ENCODE measurements around the gene FBLN7.
"Not testable (repeated sequence)": the region's sequence is repeated elsewhere in the genome, so short reads cannot be mapped to it uniquely, and the experiment has no call there.

FBLN7 gene

GRCh38 chr2:112133344-112133743, 4.8 kb upstream of the FBLN7 start:
- no peak overlapping the region for H3K4me3 Mint-ChIP-seq
- DNase-seq (no peak), ATAC-seq (replicated peaks) (no peak)
- peaks cover 0 to 4% of the 10 kb centered on the region in 2 donors for H3K9me3 Mint-ChIP-seq
- peaks cover 9 to 29% of the 10 kb centered on the region in 2 donors for H3K27me3 Mint-ChIP-seq
- H3K4me1 Mint-ChIP-seq (ENCODE audit: low read depth in 2 of 2), result peaks cover 4 to 8% of the 10 kb centered on the region in 2 donors
- H3K36me3 Mint-ChIP-seq (ENCODE audit: insufficient read depth), result peaks cover 3% of the 10 kb centered on the region
- H3K27ac Mint-ChIP-seq, result no peak overlapping the region

GRCh38 chr2:112134120-112134519, 4.1 kb upstream of the FBLN7 start:
- H3K27me3 Mint-ChIP-seq, result peaks cover 9 to 29% of the 10 kb centered on the region in 2 donors
- H3K27ac Mint-ChIP-seq, result no peak overlapping the region
- DNase-seq (no peak), ATAC-seq (replicated peaks) (no peak)
- H3K9me3 Mint-ChIP-seq, result peaks cover 0 to 4% of the 10 kb centered on the region in 2 donors
- H3K36me3 Mint-ChIP-seq (ENCODE audit: insufficient read depth), result peaks cover 3% of the 10 kb centered on the region
- no peak overlapping the region for H3K4me3 Mint-ChIP-seq
- H3K4me1 Mint-ChIP-seq (ENCODE audit: low read depth in 2 of 2), result peaks cover 4 to 8% of the 10 kb centered on the region in 2 donors

GRCh38 chr2:112136096-112136495, 2.1 kb upstream of the FBLN7 start:
- Mint-ChIP-seq H3K9me3 (peaks cover 0 to 4% of the 10 kb centered on the region in 2 donors), H3K4me1 (ENCODE audit: low read depth in 2 of 2) (peaks cover 4 to 8% of the 10 kb centered on the region in 2 donors), H3K4me3 (no peak overlapping the region), H3K36me3 (ENCODE audit: insufficient read depth) (peaks cover 3% of the 10 kb centered on the region), H3K27ac (no peak overlapping the region), H3K27me3 (peaks cover 9 to 39% of the 10 kb centered on the region in 2 donors)
- DNase-seq, result no peak
- ATAC-seq (replicated peaks), result no peak

DNA sequence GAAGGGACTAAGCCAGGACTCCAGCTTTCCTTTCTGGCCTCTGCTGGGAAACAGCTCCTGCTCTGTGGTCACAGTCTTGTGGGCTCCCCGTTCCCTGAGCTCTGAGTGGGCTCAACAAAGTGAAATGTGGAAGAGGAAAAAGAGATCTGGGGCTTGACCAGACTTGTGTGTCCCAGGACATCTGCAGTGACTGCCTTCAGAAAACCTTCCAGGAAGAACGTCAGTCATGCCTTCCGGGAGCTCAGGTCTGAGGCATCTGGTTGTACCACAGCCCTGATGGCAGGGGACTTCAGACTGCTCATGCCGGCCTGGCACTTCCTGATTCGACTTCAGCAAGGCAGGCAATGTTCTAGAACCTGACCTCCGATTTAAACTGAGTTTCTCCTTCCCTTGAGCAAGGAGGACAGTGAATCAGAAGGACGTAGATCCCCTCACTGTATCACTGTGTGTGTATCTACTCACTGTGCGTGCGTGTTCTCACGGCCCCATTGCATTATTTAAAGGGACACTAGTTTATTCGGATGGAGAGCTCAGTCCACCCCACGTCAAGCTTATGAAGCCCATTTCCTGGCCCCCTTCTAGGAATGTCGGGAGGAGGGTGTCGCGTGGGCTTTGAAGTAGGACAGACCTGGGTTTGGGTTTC, 548 bp upstream of the FBLN7 start:
- no peak for DNase-seq

GRCh38 chr2:112139033-112139614, 939 bp downstream of the FBLN7 start:
- H3K27me3 Mint-ChIP-seq, result peaks cover 29 to 59% of the 10 kb centered on the region in 2 donors
- ATAC-seq (replicated peaks); H3K27ac Mint-ChIP-seq; H3K4me1 Mint-ChIP-seq (ENCODE audit: low read depth in 2 of 2); H3K9me3 Mint-ChIP-seq; DNase-seq; H3K4me3 Mint-ChIP-seq; H3K36me3 Mint-ChIP-seq (ENCODE audit: insufficient read depth): not testable (repeated sequence)

More for the DNA sequence above, 548 bp upstream of the FBLN7 start:
- H3K4me1 Mint-ChIP-seq (ENCODE audit: low read depth in 2 of 2), result peaks cover 2 to 3% of the 10 kb centered on the region in 2 donors
- H3K4me3 Mint-ChIP-seq, result peak overlapping the region in 1 of 2 donors; percentile 51
- no peak overlapping the region for H3K27ac Mint-ChIP-seq
- H3K36me3 Mint-ChIP-seq (ENCODE audit: insufficient read depth), result peaks cover 3% of the 10 kb centered on the region
- peaks cover 16 to 54% of the 10 kb centered on the region in 2 donors for H3K27me3 Mint-ChIP-seq
- H3K9me3 Mint-ChIP-seq, result peaks cover 0 to 2% of the 10 kb centered on the region in 2 donors
- no peak for ATAC-seq (replicated peaks)

GRCh38 chr2:112139661-112140204, 1.5 kb downstream of the FBLN7 start:
- not testable (repeated sequence) for H3K9me3 Mint-ChIP-seq; H3K4me3 Mint-ChIP-seq; H3K36me3 Mint-ChIP-seq (ENCODE audit: insufficient read depth); ATAC-seq (replicated peaks); H3K27ac Mint-ChIP-seq; H3K4me1 Mint-ChIP-seq (ENCODE audit: low read depth in 2 of 2); DNase-seq
- peaks cover 29 to 59% of the 10 kb centered on the region in 2 donors for H3K27me3 Mint-ChIP-seq

- Mint-ChIP-seq H3K27me3 (peaks cover 29 to 58% of the 10 kb centered on the region in 2 donors), H3K4me1 (ENCODE audit: low read depth in 2 of 2) (peaks cover 0 to 3% of the 10 kb centered on the region in 2 donors), H3K27ac (no peak overlapping the region), H3K4me3 (peak overlapping the region in 1 of 2 donors; percentile 36), H3K36me3 (ENCODE audit: insufficient read depth) (peaks cover 3% of the 10 kb centered on the region), H3K9me3 (no peaks in the 10 kb centered on the region)
- ATAC-seq (replicated peaks) (no peak), DNase-seq (no peak)
Measured at GRCh38 chr2:112140205-112140802, 2.1 kb downstream of the FBLN7 start.

DNA sequence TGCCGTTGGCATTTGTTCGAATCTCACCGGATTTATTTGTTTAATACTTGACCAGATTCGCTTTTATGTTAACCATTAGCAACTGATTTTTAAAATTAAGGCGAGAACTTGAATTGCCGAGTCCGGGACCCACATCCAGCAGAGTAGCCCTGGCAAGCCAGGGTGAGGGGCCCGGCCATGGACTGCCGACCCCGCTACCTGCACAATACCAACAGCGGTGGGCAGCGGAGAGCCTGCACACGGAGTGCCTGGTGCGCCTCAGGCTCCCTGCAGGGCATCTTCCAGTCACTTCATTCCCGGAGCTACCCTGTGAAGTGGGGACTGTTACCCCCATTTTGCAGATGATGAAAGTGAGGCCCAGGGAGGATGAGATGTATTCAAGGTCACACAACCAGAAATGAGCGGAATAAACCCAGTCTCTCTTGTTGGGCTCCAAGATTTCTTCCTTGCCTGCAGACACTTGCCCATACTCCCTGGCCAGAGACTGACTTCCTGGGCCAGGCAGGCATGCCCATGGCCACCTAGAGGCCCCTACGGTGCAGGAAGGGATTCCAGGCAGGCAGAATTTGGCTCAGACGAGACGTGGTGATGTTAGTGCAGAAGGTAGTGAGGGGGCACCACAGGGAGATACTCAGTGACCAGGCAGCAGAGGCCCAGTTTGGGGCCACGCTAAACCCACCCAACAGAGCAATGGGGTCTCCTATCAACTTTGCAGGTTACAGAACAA, 2.9 kb downstream of the FBLN7 start:
- Mint-ChIP-seq H3K27ac (no peak overlapping the region), H3K4me3 (no peak overlapping the region), H3K9me3 (no peaks in the 10 kb centered on the region), H3K36me3 (ENCODE audit: insufficient read depth) (peaks cover 3% of the 10 kb centered on the region), H3K27me3 (peaks cover 28 to 50% of the 10 kb centered on the region in 2 donors), H3K4me1 (ENCODE audit: low read depth in 2 of 2) (peaks cover 0 to 3% of the 10 kb centered on the region in 2 donors)
- DNase-seq, result no peak
- no peak for ATAC-seq (replicated peaks)

GRCh38 chr2:112141626-112142007, 3.4 kb downstream of the FBLN7 start:
- H3K27ac Mint-ChIP-seq, result no peak overlapping the region
- H3K9me3 Mint-ChIP-seq, result no peaks in the 10 kb centered on the region
- no peak overlapping the region for H3K4me3 Mint-ChIP-seq
- H3K27me3 Mint-ChIP-seq, result peaks cover 22 to 45% of the 10 kb centered on the region in 2 donors
- DNase-seq, result no peak
- H3K4me1 Mint-ChIP-seq (ENCODE audit: low read depth in 2 of 2), result peaks cover 0 to 3% of the 10 kb centered on the region in 2 donors
- H3K36me3 Mint-ChIP-seq (ENCODE audit: insufficient read depth), result peaks cover 2% of the 10 kb centered on the region
- no peak for ATAC-seq (replicated peaks)

DNA sequence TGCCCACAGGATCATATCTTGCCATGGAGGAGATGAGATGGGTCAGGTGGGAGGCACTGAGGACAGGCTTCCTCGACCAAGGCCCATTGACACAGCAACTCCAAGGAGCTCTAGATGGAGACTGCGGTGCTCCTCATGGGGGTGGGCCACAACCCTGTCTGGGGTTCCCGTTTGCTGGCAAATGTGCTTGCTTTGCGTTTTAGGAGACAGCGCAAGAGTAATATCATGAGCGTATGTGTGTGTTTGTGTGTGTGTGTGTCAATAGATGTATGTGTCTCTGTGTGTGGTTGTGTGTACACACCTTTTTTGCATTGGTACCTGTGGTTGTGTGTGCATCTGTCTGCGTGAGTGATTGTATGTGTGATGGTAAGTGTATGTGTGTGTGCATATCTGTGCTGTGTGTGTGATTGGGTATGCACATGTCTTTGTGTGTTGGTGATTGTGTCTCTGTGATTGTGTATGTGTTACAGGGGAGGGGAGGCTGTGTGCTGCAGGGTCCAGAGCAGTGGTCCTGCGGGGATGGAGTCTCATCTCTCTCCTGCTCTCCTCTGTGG, 4.4 kb downstream of the FBLN7 start:
- Mint-ChIP-seq H3K4me1 (ENCODE audit: low read depth in 2 of 2) (peaks cover 0 to 3% of the 10 kb centered on the region in 2 donors), H3K36me3 (ENCODE audit: insufficient read depth) (no peaks in the 10 kb centered on the region), H3K27ac (no peak overlapping the region), H3K4me3 (no peak overlapping the region), H3K27me3 (peaks cover 28 to 44% of the 10 kb centered on the region in 2 donors), H3K9me3 (no peaks in the 10 kb centered on the region)
- DNase-seq (no peak), ATAC-seq (replicated peaks) (no peak)

- Mint-ChIP-seq H3K27me3 (peaks cover 33 to 45% of the 10 kb centered on the region in 2 donors), H3K9me3 (no peaks in the 10 kb centered on the region), H3K36me3 (ENCODE audit: insufficient read depth) (no peaks in the 10 kb centered on the region), H3K4me3 (no peak overlapping the region), H3K27ac (no peak overlapping the region), H3K4me1 (ENCODE audit: low read depth in 2 of 2) (no peaks in the 10 kb centered on the region)
- DNase-seq (no peak), ATAC-seq (replicated peaks) (no peak)
Measured at GRCh38 chr2:112143150-112143549, 5.0 kb downstream of the FBLN7 start.

- DNase-seq (no peak), ATAC-seq (replicated peaks) (no peak)
- Mint-ChIP-seq H3K27me3 (peaks cover 33 to 63% of the 10 kb centered on the region in 2 donors), H3K4me3 (no peak overlapping the region), H3K27ac (no peak overlapping the region), H3K9me3 (no peaks in the 10 kb centered on the region), H3K36me3 (ENCODE audit: insufficient read depth) (no peaks in the 10 kb centered on the region), H3K4me1 (ENCODE audit: low read depth in 2 of 2) (peaks cover 0 to 2% of the 10 kb centered on the region in 2 donors)
Measured at GRCh38 chr2:112144966-112145365, 6.8 kb downstream of the FBLN7 start.
